ENCODE measurements around the gene PDP2. TPM values are rescaled to one million over a fixed set of nuclear protein-coding genes. Genes with fewer than 3 reads are reported as not detected.

PDP2 gene
- polyA plus RNA-seq, 1 experiment = 12.1 TPM

- POLR2A ChIA-PET = no interaction called here
These were observed 32.7 kb upstream of the PDP2 start for GRCh38 chr16:66847533-66848067.

GRCh38 chr16:66848172-66848571 lies 32.1 kb upstream of the PDP2 start:
- ChIA-PET CTCF (interaction anchor here (0.6 to 11.7 kb wide), 3 partner anchors 17 to 315 kb away, joined by 3 to 97 read pairs (median 3); partner anchors contain the start of gene NAE1), POLR2A (no interaction called here)
- H3K9me3 ChIP-seq (ENCODE audit: control insufficient read depth, insufficient read depth, low read length) = no peaks in the 10 kb centered on the region
- no peak for TF ChIP-seq CTCF (IDR thresholded peaks at IDR 0.05; ENCODE audit: low read depth, low read length)
- peaks cover 62% of the 10 kb centered on the region for H3K27me3 ChIP-seq (ENCODE audit: control insufficient read depth, insufficient read depth, low read length)
- H3K27ac ChIP-seq (ENCODE audit: low read depth, low read length) = no peak overlapping the region
- no peak for DNase-seq (ENCODE audit: low read depth, low spot score)
- no peak overlapping the region for H3K4me3 ChIP-seq (ENCODE audit: low read depth, low read length)

More at GRCh38 chr16:66847533-66848067, 32.7 kb upstream of the PDP2 start:
- Histone ChIP-seq H3K9me3 (ENCODE audit: control insufficient read depth, insufficient read depth, low read length) (no peaks in the 10 kb centered on the region), H3K27me3 (ENCODE audit: control insufficient read depth, insufficient read depth, low read length) (peaks cover 67% of the 10 kb centered on the region), H3K27ac (ENCODE audit: low read depth, low read length) (no peak overlapping the region), H3K4me3 (ENCODE audit: low read depth, low read length) (no peak overlapping the region)
- TF ChIP-seq CTCF (IDR thresholded peaks at IDR 0.05; ENCODE audit: low read depth, low read length) = no peak
- DNase-seq (ENCODE audit: low read depth, low spot score) = no peak
- CTCF ChIA-PET = interaction anchor here (0.9 to 11.7 kb wide), 3 partner anchors 16 to 25 kb away, joined by 3 to 97 read pairs (median 24); partner anchors contain the start of gene NAE1

GRCh38 chr16:66849021-66849420 lies 31.3 kb upstream of the PDP2 start:
- ChIA-PET CTCF (interaction anchor here (0.7 to 11.7 kb wide), 5 partner anchors 18 to 444 kb away, joined by 3 to 97 read pairs (median 4); partner anchors contain the start of gene NAE1), POLR2A (no interaction called here)
- Histone ChIP-seq H3K27me3 (ENCODE audit: control insufficient read depth, insufficient read depth, low read length) (peaks cover 54% of the 10 kb centered on the region), H3K4me3 (ENCODE audit: low read depth, low read length) (no peak overlapping the region), H3K27ac (ENCODE audit: low read depth, low read length) (no peak overlapping the region), H3K9me3 (ENCODE audit: control insufficient read depth, insufficient read depth, low read length) (no peaks in the 10 kb centered on the region)
- TF ChIP-seq CTCF (IDR thresholded peaks at IDR 0.05; ENCODE audit: low read depth, low read length) = no peak
- DNase-seq (ENCODE audit: low read depth, low spot score) = no peak

- H3K27me3 ChIP-seq (ENCODE audit: control insufficient read depth, insufficient read depth, low read length) = peaks cover 49% of the 10 kb centered on the region
- DNase-seq (ENCODE audit: low read depth, low spot score) = no peak
These were observed 30.8 kb upstream of the PDP2 start for GRCh38 chr16:66849549-66849948.

More at GRCh38 chr16:66849549-66849948, 30.8 kb upstream of the PDP2 start:
- no peak overlapping the region for H3K27ac ChIP-seq (ENCODE audit: low read depth, low read length)
- CTCF ChIA-PET = interaction anchor here (0.7 to 11.7 kb wide), 5 partner anchors 18 to 444 kb away, joined by 3 to 97 read pairs (median 4); partner anchors contain the start of gene NAE1
- no peaks in the 10 kb centered on the region for H3K9me3 ChIP-seq (ENCODE audit: control insufficient read depth, insufficient read depth, low read length)
- no peak overlapping the region for H3K4me3 ChIP-seq (ENCODE audit: low read depth, low read length)
- no peak for TF ChIP-seq CTCF (IDR thresholded peaks at IDR 0.05; ENCODE audit: low read depth, low read length)
- POLR2A ChIA-PET = no interaction called here

All from AG04450 (cell line).